Neuron (in vitro differentiated cells): Measurements from ENCODE around the gene ITPR1.
"Not testable (repeated sequence)": the region's sequence is repeated elsewhere in the genome, so short reads cannot be mapped to it uniquely, and the experiment has no call there.

Source experiments
- H2AFZ ChIP-seq: one replicate; pipeline ENCODE4 v1.6.1; 2013; ENCODE audit warnings: low read depth, mild to moderate bottlenecking, inconsistent platforms, low read length, moderate library complexity
- H3K27me3 ChIP-seq: one replicate; pipeline ENCODE4 v1.6.1; 2013; ENCODE audit warnings: low read length; ENCODE audit not compliant: insufficient read depth
- H3K36me3 ChIP-seq: one replicate; pipeline ENCODE4 v1.6.1; 2013; ENCODE audit warnings: low read length; ENCODE audit not compliant: insufficient read depth
- H3K4me1 ChIP-seq: one replicate; pipeline ENCODE4 v1.6.1; 2013; ENCODE audit warnings: low read length; ENCODE audit not compliant: insufficient read depth
- H3K4me3 ChIP-seq: 2 replicates; pipeline ENCODE4 v1.5.1; 2013; ENCODE audit warnings: mild to moderate bottlenecking, low read length, moderate library complexity
- H3K9me3 ChIP-seq: one replicate; pipeline ENCODE4 v1.6.1; 2013; ENCODE audit warnings: low read length

Gene ITPR1

DNA sequence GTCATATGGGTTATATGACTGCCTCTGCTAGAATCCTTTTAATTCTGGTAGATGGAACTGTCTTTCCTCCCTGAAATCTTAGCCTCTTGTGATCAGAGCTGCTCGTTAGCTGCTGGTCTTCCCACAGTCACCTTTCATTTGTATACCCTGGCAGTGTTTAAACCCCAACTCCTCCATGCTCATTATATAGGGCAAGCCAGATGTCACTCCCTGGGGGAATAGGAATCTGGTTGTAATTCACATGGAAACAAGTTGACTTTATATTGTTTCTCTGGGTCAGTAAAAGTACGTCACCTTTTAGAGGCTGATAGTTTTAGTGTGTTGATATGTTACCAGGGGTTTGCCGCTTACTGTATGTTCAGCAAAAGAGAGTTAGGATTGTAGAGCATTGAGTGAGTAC is 103.5 kb downstream of the ITPR1 start:
- H3K36me3 ChIP-seq, result no peaks in the 10 kb centered on the region
- H3K4me3 ChIP-seq, result no peak overlapping the region
- no peaks in the 10 kb centered on the region for H3K27me3 ChIP-seq
- H2AFZ ChIP-seq, result no peak overlapping the region
- H3K4me1 ChIP-seq, result peaks cover 9% of the 10 kb centered on the region
- no peaks in the 10 kb centered on the region for H3K9me3 ChIP-seq

DNA sequence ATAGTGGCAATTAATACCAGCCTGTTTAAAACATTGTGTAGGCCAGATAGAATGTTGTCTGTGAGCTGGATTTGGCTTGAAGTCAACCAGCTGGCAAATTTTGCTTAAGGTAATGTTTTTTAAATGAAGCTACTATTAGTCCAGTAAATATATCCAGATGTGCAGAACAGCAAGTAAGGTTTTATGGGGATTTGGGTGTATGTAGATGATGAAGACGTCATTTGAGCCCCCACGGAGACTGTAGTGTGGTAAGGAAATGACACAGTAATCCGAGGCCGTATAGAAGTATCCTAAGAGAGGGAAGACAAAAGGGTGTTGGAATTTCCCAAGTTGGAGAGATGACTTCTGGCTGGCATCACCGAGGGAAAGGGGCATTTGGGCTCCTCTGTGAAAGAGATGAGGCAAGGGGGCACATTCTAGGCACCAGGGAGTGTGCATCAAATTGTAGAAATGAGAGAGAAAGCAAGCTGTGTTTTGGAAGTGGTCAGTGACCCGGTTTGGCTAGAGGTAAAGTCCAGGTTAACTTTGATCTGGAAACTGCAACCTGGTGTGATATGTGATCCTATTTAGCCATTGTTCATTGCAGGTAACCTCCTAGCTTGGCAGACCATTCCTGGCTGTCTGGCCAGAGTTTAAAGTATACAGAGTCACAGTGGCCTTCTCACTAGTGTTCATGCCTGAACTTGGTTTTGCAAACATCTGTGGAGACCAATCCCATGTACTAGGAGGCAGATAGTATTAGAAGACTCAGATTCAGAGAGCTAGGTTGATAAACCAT is 104.2 kb downstream of the ITPR1 start:
- Histone ChIP-seq H2AFZ (no peak overlapping the region), H3K36me3 (no peaks in the 10 kb centered on the region), H3K9me3 (no peaks in the 10 kb centered on the region), H3K4me1 (peaks cover 9% of the 10 kb centered on the region), H3K4me3 (no peak overlapping the region), H3K27me3 (no peaks in the 10 kb centered on the region)

DNA sequence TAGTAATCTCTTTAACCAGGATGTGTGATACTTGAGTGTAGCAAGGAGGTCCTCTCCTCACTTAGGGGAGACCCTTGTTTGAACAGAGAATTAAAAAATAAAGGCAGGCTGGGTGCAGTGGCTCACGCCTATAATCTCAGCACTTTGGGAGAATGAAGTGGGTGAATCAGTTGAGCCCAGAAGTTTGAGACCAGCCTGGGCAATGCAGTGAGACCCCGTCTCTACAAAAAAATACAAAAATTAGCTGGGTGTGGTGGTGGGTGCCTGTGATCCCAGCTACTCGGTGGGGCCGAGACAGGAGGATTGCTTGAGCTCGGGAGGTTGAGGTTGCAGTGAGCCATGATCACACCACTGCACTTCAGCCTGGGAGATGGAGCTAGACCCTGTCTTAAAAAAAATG is 105.1 kb downstream of the ITPR1 start:
- not testable (repeated sequence) for H3K4me1 ChIP-seq, H3K4me3 ChIP-seq, H2AFZ ChIP-seq, H3K36me3 ChIP-seq, H3K27me3 ChIP-seq, H3K9me3 ChIP-seq

- H2AFZ ChIP-seq, result no peak overlapping the region
- no peaks in the 10 kb centered on the region for H3K27me3 ChIP-seq
- peaks cover 9% of the 10 kb centered on the region for H3K4me1 ChIP-seq
- no peaks in the 10 kb centered on the region for H3K9me3 ChIP-seq
- H3K4me3 ChIP-seq, result no peak overlapping the region
- H3K36me3 ChIP-seq, result no peaks in the 10 kb centered on the region
Measured at GRCh38 chr3:4599612-4600011, 106.5 kb downstream of the ITPR1 start.

DNA sequence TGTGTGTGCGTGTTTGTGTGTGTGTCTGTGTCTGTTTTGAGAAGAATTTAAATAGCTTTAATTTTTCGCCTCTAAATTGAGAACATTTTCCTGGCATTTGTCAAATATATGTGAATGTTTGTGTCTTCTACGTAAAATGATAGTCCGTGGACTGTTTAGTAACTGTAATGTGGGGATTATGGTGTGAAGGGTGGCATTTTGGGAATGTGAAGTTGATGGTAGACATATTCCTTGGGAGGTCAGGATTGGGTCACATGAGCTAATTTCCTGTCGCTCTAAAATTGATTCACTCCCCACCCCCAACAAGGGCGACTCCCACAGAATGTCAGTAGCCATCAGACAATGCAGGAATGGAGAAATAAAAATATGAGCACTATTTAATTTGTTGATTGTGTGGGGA is 107.3 kb downstream of the ITPR1 start:
- Histone ChIP-seq H2AFZ (no peak overlapping the region), H3K4me1 (peaks cover 9% of the 10 kb centered on the region), H3K9me3 (no peaks in the 10 kb centered on the region), H3K27me3 (no peaks in the 10 kb centered on the region), H3K36me3 (no peaks in the 10 kb centered on the region), H3K4me3 (no peak overlapping the region)

GRCh38 chr3:4601892-4602291 is 108.7 kb downstream of the ITPR1 start:
- H3K9me3 ChIP-seq, result no peaks in the 10 kb centered on the region
- H3K36me3 ChIP-seq, result no peaks in the 10 kb centered on the region
- H3K27me3 ChIP-seq, result no peaks in the 10 kb centered on the region
- H2AFZ ChIP-seq, result no peak overlapping the region
- H3K4me1 ChIP-seq, result peaks cover 5% of the 10 kb centered on the region
- no peak overlapping the region for H3K4me3 ChIP-seq

- H3K4me3 ChIP-seq, result no peak overlapping the region
- H3K27me3 ChIP-seq, result no peaks in the 10 kb centered on the region
- no peaks in the 10 kb centered on the region for H3K4me1 ChIP-seq
- H3K9me3 ChIP-seq, result no peaks in the 10 kb centered on the region
- H2AFZ ChIP-seq, result no peak overlapping the region
- H3K36me3 ChIP-seq, result no peaks in the 10 kb centered on the region
Measured at GRCh38 chr3:4604693-4605092, 111.5 kb downstream of the ITPR1 start.

DNA sequence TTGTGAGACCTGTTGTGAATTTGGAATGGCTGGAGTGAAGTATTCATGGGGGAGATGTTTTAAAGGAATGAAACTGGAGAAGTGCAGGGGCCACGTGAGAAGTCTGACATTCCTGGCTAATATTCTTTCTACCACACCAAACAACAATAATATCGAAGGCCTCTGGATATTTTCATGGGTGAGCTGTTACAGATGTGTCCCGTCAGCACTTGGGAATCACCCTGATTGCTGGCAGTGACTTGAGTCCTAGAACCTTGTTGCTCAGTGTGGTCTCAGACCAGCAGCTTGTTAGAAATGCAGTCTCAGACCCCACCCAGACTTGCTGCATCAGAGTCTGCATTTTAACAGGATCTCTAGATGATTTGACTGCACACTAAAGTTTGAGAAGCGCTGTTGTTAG is 113.8 kb downstream of the ITPR1 start:
- Histone ChIP-seq H2AFZ (no peak overlapping the region), H3K27me3 (no peaks in the 10 kb centered on the region), H3K4me3 (no peak overlapping the region), H3K4me1 (no peaks in the 10 kb centered on the region), H3K36me3 (no peaks in the 10 kb centered on the region), H3K9me3 (no peaks in the 10 kb centered on the region)

- H3K36me3 ChIP-seq, result no peaks in the 10 kb centered on the region
- H2AFZ ChIP-seq, result no peak overlapping the region
- H3K4me1 ChIP-seq, result no peaks in the 10 kb centered on the region
- no peaks in the 10 kb centered on the region for H3K27me3 ChIP-seq
- no peak overlapping the region for H3K4me3 ChIP-seq
- no peaks in the 10 kb centered on the region for H3K9me3 ChIP-seq
Measured at GRCh38 chr3:4613366-4613765, 120.2 kb downstream of the ITPR1 start.

DNA sequence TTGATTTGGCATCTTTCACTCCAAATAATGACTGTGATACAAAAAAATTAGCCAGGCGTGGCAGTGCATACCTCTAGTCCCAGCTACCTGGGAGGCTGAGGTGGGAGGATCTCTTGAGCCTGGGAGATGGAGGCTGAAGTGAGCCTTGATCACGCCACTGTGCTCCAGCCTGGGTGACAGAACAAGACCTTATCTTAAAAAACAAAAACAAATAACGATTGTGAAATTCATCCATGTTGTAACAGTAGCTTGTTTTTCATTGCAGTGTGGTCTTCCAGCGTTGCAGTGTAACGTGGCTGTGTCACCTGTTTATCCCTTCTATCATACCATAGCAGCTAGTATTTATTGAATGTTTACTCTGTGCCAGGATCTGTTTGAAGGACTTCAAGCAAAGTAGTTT is 120.9 kb downstream of the ITPR1 start:
- no peaks in the 10 kb centered on the region for H3K27me3 ChIP-seq
- H2AFZ ChIP-seq, result no peak overlapping the region
- no peak overlapping the region for H3K4me3 ChIP-seq
- no peaks in the 10 kb centered on the region for H3K4me1 ChIP-seq
- H3K9me3 ChIP-seq, result no peaks in the 10 kb centered on the region
- no peaks in the 10 kb centered on the region for H3K36me3 ChIP-seq

- Histone ChIP-seq H3K36me3 (no peaks in the 10 kb centered on the region), H2AFZ (no peak overlapping the region), H3K27me3 (no peaks in the 10 kb centered on the region), H3K4me1 (no peaks in the 10 kb centered on the region), H3K9me3 (no peaks in the 10 kb centered on the region), H3K4me3 (no peak overlapping the region)
Measured at GRCh38 chr3:4614927-4615326, 121.8 kb downstream of the ITPR1 start.

DNA sequence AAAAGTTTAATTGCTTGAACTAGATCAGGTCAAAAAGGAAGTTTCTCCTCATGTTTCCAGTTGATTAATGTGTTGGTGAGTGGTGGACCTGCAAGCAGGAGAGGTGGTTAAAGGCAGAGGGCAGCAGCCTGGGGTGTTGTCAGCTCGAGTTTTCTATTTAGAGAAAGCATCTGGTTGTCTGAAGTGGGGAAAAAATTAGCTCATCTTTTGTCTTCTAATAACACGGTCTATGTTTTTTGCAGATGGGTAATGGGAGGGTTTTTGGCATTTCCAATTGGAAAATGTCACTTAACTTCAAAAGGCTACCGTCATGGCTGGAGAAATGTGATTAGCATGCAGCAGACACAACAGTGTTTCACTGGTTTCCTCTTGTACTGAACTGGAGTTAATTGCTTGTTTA is 122.6 kb downstream of the ITPR1 start:
- H3K4me3 ChIP-seq, result no peak overlapping the region
- H3K27me3 ChIP-seq, result no peaks in the 10 kb centered on the region
- no peaks in the 10 kb centered on the region for H3K9me3 ChIP-seq
- no peak overlapping the region for H2AFZ ChIP-seq
- no peaks in the 10 kb centered on the region for H3K4me1 ChIP-seq
- H3K36me3 ChIP-seq, result no peaks in the 10 kb centered on the region

DNA sequence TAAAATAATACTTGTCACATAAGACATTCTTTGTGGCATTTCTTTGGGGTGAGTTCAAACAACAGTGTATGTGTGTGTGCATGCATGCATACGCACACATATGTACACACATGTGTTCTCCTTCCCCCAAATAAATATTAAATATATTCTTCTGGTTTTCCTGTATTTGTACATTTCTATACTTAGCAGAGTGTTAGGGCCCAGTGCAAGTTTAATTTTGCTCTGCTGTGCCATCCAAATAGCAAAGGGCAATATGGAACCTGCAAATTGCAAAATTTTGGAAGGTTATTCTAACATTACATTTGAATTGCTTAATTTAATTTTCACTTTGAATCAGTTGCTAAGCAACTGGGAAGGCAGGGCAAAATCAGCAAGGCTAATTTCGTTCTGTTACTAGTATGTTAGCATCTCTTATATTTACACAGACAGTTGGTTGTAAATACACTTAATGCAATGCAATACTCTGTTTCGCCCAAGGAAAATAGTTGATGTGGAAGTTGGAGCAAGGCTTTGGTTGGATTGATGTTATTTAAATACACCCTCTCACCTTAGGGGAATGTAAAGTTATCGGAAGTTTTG is 130.4 kb downstream of the ITPR1 start:
- H3K36me3 ChIP-seq, result no peaks in the 10 kb centered on the region
- H3K4me3 ChIP-seq, result no peak overlapping the region
- no peaks in the 10 kb centered on the region for H3K9me3 ChIP-seq
- no peaks in the 10 kb centered on the region for H3K27me3 ChIP-seq
- H3K4me1 ChIP-seq, result no peaks in the 10 kb centered on the region
- no peak overlapping the region for H2AFZ ChIP-seq
